ENCODE data around the gene ERCC4. TPM values are rescaled to one million over a fixed set of nuclear protein-coding genes. Genes with fewer than 3 reads are reported as not detected.

The ERCC4 gene
- total and polyA plus RNA-seq, 2 of the 8 experiments (the other 6 are each of a cell fraction or from before 2014, with no cell fraction given), result 1.6 to 13.2 TPM

- Histone ChIP-seq H2AK5ac (ENCODE audit: low read depth, low read length) (no peak overlapping the region), H3K36me3 (ENCODE audit: control insufficient read depth in 2 of 4, insufficient read depth in 4 of 4, low read length in 3 of 4) (no peaks in the 10 kb centered on the region), H3K23ac (ENCODE audit: insufficient read length) (no peak overlapping the region), H2AFZ (ENCODE audit: low read length) (no peak overlapping the region), H3K4ac (replicated peaks; ENCODE audit: insufficient read length, low read depth, low read length) (no peak overlapping the region), H4K20me1 (replicated peaks in 1 of 2; ENCODE audit: control insufficient read depth in 1 of 2, insufficient read depth in 2 of 2, low read length in 2 of 2) (no peaks in the 10 kb centered on the region), H3K4me1 (replicated peaks in 1 of 4; ENCODE audit: control insufficient read depth in 3 of 4, insufficient read depth in 4 of 4, low read length in 3 of 4) (no peaks in the 10 kb centered on the region), H4K8ac (ENCODE audit: extremely low read depth, insufficient read depth, low read length) (no peak overlapping the region), H2BK20ac (ENCODE audit: low read length) (no peak overlapping the region), H3K4me2 (ENCODE audit: insufficient read depth in 1 of 2, low read depth in 2 of 2, low read length in 2 of 2) (no peak overlapping the region), H3K79me1 (ENCODE audit: low read depth, low read length) (no peaks in the 10 kb centered on the region), H2BK15ac (ENCODE audit: low read length) (no peak overlapping the region), H3K9ac (replicated peaks in 1 of 4; ENCODE audit: extremely low read depth in 1 of 4, low read depth in 3 of 4, low read length in 3 of 4) (no peak overlapping the region), H3K9me3 (ENCODE audit: insufficient read depth in 2 of 2, low read depth in 1 of 2, low read length in 1 of 2) (peaks cover 4 to 15% of the 10 kb centered on the region in 2 experiments; a peak in 3 of 4 replicates), H3K14ac (ENCODE audit: insufficient read length) (no peak overlapping the region), H3K4me3 (ENCODE audit: extremely low read depth in 1 of 4, insufficient read depth in 2 of 4, low read depth in 3 of 4, low read length in 4 of 4) (no peak overlapping the region), H3K18ac (ENCODE audit: extremely low read depth, low read length) (no peak overlapping the region), H3K56ac (replicated peaks; ENCODE audit: insufficient read length, low read depth, low read length) (no peak overlapping the region), H3K79me2 (ENCODE audit: control insufficient read depth in 1 of 2, insufficient read depth in 2 of 2, low read length in 2 of 2) (no peaks in the 10 kb centered on the region), H2BK12ac (ENCODE audit: low read depth, low read length) (no peak overlapping the region), H3K23me2 (ENCODE audit: low read depth, low read length) (no peaks in the 10 kb centered on the region), H4K91ac (replicated peaks; ENCODE audit: insufficient read length, low read length) (no peak overlapping the region), H4K5ac (ENCODE audit: insufficient read length, low read depth, low read length) (no peak overlapping the region), H3K27ac (ENCODE audit: low read depth, low read length) (no peak overlapping the region), H3K27me3 (replicated peaks in 1 of 4; ENCODE audit: control insufficient read depth in 3 of 4, extremely low read depth in 1 of 4, insufficient read depth in 3 of 4, low read length in 3 of 4) (no peaks in the 10 kb centered on the region), H2BK5ac (ENCODE audit: low read depth, low read length) (no peak overlapping the region), H2BK120ac (replicated peaks; ENCODE audit: low read depth, low read length) (no peak overlapping the region)
- POLR2A ChIA-PET (ENCODE audit: partially characterized antibody), result interaction anchor here (0.5 kb wide), 1 partner anchor 400 kb away, joined by 3 read pairs; no protein-coding TSS in a partner anchor
- CTCF ChIA-PET (ENCODE audit: partially characterized antibody), result interaction anchor here (0.6 to 1.5 kb wide), 2 partner anchors 39 to 240 kb away, joined by 3 read pairs; no protein-coding TSS in a partner anchor
- no peak for DNase-seq (ENCODE audit: low read depth in 1 of 2, low spot score in 2 of 2)
- no peak for FAIRE-seq
- 85% methylated on average over 5 of the region's 5 CpGs; no CpG with 5 or more reads in 1 of the 2 experiments for WGBS, 2 experiments (ENCODE audit: extremely low coverage in 1 of 2, insufficient coverage in 1 of 2, insufficient read length in 1 of 2, insufficient replicate concordance in 2 of 2, low coverage in 1 of 2, low lambda C conversion rate in 2 of 2, missing lambda C conversion rate in 1 of 2)
- TF ChIP-seq FOSL1 (IDR thresholded peaks at IDR 0.05; ENCODE audit: insufficient read depth, low read depth, low read length) (no peak), POLR2AphosphoS5 (IDR thresholded peaks at IDR 0.05; ENCODE audit: low read depth, low read length) (no peak), MAX (IDR thresholded peaks at IDR 0.05) (no peak), TBP (IDR thresholded peaks at IDR 0.05; ENCODE audit: low read depth, low read length) (no peak), TAF7 (optimal IDR thresholded peaks at IDR 0.05; ENCODE audit: borderline replicate concordance, low read depth, low read length) (no peak), SIX5 (IDR thresholded peaks at IDR 0.05; ENCODE audit: low read depth, low read length) (no peak), KDM4A (IDR thresholded peaks at IDR 0.05; ENCODE audit: low read depth, low read length, severe bottlenecking) (no peak)
Measured at GRCh38 chr16:13886608-13887007, 33.3 kb upstream of the ERCC4 start.
